ENCODE results near the gene CEP97.
A peak's percentile ranks its signal among the peaks of the same experiment; 100 is the strongest.

CEP97 gene

DNA sequence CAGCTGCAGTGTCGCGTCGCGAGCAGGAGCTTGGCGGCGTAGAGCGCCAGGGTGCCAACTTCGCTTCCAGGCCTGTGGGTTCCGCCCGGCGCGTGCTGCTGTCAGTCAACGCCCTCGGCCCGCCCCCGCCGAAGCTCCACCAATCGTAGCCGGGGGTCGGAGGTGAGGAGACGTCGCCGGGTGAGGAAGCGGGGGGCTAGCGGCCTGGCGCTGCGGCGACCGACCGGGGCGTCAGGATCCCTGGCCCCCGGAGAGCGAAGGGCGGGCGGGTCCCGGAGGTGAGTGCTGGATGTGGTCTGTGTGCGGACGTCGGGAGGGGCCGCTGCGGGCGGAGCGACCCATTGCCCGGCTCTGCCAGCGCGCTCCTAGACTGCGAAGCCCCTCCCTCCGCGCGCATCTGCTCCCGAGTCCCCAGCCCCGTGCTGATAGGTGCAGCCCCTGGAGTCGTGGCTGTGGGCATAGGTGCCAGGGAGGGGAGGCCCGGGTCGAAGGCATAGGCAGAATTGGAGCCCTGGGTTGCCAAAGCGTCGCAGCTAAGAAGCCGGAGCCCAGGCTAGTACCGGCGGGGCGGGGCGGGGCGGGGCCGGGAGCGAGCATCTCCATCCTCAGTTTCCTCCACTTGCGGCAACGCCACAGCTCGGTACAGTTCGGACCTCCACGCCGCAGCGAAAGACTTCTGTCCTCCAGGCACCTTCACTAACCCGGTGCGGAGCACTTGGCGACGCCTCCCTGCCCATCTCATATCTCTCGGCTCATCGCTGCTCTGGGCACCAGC, 54.8 kb downstream of the CEP97 start, which contains the start of gene NXPE3 (continued):
- TF ChIP-seq, protein P1, sequence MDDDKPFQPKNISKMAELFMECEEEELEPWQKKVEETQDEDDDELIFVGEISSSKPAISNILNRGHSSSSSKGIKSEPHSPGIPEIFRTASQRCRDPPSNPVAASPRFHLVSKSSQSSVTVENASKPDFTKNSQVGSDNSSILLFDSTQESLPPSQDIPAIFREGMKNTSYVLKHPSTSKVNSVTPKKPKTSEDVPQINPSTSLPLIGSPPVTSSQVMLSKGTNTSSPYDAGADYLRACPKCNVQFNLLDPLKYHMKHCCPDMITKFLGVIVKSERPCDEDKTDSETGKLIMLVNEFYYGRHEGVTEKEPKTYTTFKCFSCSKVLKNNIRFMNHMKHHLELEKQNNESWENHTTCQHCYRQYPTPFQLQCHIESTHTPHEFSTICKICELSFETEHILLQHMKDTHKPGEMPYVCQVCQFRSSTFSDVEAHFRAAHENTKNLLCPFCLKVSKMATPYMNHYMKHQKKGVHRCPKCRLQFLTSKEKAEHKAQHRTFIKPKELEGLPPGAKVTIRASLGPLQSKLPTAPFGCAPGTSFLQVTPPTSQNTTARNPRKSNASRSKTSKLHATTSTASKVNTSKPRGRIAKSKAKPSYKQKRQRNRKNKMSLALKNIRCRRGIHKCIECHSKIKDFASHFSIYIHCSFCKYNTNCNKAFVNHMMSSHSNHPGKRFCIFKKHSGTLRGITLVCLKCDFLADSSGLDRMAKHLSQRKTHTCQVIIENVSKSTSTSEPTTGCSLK (tag by site-specific recombination; IDR thresholded peaks at IDR 0.05) = no peak
- TF ChIP-seq, protein P2, sequence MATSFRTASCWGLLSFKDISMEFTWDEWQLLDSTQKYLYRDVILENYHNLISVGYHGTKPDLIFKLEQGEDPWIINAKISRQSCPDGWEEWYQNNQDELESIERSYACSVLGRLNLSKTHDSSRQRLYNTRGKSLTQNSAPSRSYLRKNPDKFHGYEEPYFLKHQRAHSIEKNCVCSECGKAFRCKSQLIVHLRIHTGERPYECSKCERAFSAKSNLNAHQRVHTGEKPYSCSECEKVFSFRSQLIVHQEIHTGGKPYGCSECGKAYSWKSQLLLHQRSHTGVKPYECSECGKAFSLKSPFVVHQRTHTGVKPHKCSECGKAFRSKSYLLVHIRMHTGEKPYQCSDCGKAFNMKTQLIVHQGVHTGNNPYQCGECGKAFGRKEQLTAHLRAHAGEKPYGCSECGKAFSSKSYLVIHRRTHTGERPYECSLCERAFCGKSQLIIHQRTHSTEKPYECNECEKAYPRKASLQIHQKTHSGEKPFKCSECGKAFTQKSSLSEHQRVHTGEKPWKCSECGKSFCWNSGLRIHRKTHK (tag by site-specific recombination; IDR thresholded peaks at IDR 0.05) = no peak
- TF ChIP-seq ZNF514 (tag by site-specific recombination; IDR thresholded peaks at IDR 0.05) (no peak), ZNF248 (tag by site-specific recombination; IDR thresholded peaks at IDR 0.05) (no peak), ZNF202 (tag by site-specific recombination; IDR thresholded peaks at IDR 0.05; ENCODE audit: borderline replicate concordance) (no peak), ZNF600 (tag by site-specific recombination; IDR thresholded peaks at IDR 0.05) (no peak), ZFP41 (tag by site-specific recombination; IDR thresholded peaks at IDR 0.05; ENCODE audit: borderline replicate concordance) (no peak), ZNF510 (tag by site-specific recombination; IDR thresholded peaks at IDR 0.05; ENCODE audit: insufficient replicate concordance) (no peak), ZXDB (tag by site-specific recombination; IDR thresholded peaks at IDR 0.05) (peak; percentile 74), ZNF211 (tag by site-specific recombination; IDR thresholded peaks at IDR 0.05; ENCODE audit: low read depth) (no peak), ZBTB48 (tag by site-specific recombination; IDR thresholded peaks at IDR 0.05) (peak; percentile 60; the same call in 1 of the 2 replicates), ZNF311 (tag by site-specific recombination; IDR thresholded peaks at IDR 0.05; ENCODE audit: borderline replicate concordance) (no peak), TCF7L2 (IDR thresholded peaks at IDR 0.05; ENCODE audit: borderline replicate concordance, low read depth, low read length) (no peak), ZNF529 (tag by site-specific recombination; IDR thresholded peaks at IDR 0.05; ENCODE audit: insufficient replicate concordance) (no peak), ZFP3 (tag by site-specific recombination; IDR thresholded peaks at IDR 0.05; ENCODE audit: low read depth) (no peak), ZNF830 (tag by site-specific recombination; IDR thresholded peaks at IDR 0.05; ENCODE audit: low read depth) (no peak), ZNF239 (tag by site-specific recombination; IDR thresholded peaks at IDR 0.05) (no peak), ZNF560 (tag by site-specific recombination; IDR thresholded peaks at IDR 0.05; ENCODE audit: borderline replicate concordance) (no peak), SP3 (tag by site-specific recombination; IDR thresholded peaks at IDR 0.05) (peak; percentile 69), ZNF843 (tag by site-specific recombination; IDR thresholded peaks at IDR 0.05) (no peak), IKZF3 (tag by site-specific recombination; IDR thresholded peaks at IDR 0.05) (no peak), ZNF501 (tag by site-specific recombination; IDR thresholded peaks at IDR 0.05) (no peak), OVOL3 (tag by site-specific recombination; IDR thresholded peaks at IDR 0.05) (no peak), PRDM1 (tag by site-specific recombination; IDR thresholded peaks at IDR 0.05) (no peak; the same call in 1 of the 2 replicates), SETDB1 (IDR thresholded peaks at IDR 0.05; ENCODE audit: insufficient read length, low read length) (no peak)
- TF ChIP-seq, protein P3, sequence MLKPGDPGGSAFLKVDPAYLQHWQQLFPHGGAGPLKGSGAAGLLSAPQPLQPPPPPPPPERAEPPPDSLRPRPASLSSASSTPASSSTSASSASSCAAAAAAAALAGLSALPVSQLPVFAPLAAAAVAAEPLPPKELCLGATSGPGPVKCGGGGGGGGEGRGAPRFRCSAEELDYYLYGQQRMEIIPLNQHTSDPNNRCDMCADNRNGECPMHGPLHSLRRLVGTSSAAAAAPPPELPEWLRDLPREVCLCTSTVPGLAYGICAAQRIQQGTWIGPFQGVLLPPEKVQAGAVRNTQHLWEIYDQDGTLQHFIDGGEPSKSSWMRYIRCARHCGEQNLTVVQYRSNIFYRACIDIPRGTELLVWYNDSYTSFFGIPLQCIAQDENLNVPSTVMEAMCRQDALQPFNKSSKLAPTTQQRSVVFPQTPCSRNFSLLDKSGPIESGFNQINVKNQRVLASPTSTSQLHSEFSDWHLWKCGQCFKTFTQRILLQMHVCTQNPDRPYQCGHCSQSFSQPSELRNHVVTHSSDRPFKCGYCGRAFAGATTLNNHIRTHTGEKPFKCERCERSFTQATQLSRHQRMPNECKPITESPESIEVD (tag by site-specific recombination; IDR thresholded peaks at IDR 0.05) = no peak
- TF ChIP-seq, protein P4, sequence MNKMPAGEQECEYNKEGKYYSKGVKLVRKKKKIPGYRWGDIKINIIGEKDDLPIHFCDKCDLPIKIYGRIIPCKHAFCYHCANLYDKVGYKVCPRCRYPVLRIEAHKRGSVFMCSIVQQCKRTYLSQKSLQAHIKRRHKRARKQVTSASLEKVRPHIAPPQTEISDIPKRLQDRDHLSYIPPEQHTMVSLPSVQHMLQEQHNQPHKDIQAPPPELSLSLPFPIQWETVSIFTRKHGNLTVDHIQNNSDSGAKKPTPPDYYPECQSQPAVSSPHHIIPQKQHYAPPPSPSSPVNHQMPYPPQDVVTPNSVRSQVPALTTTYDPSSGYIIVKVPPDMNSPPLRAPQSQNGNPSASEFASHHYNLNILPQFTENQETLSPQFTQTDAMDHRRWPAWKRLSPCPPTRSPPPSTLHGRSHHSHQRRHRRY (tag by site-specific recombination; IDR thresholded peaks at IDR 0.05) = no peak
- TF ChIP-seq, protein P5, sequence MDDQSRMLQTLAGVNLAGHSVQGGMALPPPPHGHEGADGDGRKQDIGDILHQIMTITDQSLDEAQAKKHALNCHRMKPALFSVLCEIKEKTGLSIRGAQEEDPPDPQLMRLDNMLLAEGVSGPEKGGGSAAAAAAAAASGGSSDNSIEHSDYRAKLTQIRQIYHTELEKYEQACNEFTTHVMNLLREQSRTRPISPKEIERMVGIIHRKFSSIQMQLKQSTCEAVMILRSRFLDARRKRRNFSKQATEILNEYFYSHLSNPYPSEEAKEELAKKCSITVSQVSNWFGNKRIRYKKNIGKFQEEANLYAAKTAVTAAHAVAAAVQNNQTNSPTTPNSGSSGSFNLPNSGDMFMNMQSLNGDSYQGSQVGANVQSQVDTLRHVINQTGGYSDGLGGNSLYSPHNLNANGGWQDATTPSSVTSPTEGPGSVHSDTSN (CRISPR knock-in tag; IDR thresholded peaks at IDR 0.05) = peak; percentile 79
- TF ChIP-seq, protein P6, sequence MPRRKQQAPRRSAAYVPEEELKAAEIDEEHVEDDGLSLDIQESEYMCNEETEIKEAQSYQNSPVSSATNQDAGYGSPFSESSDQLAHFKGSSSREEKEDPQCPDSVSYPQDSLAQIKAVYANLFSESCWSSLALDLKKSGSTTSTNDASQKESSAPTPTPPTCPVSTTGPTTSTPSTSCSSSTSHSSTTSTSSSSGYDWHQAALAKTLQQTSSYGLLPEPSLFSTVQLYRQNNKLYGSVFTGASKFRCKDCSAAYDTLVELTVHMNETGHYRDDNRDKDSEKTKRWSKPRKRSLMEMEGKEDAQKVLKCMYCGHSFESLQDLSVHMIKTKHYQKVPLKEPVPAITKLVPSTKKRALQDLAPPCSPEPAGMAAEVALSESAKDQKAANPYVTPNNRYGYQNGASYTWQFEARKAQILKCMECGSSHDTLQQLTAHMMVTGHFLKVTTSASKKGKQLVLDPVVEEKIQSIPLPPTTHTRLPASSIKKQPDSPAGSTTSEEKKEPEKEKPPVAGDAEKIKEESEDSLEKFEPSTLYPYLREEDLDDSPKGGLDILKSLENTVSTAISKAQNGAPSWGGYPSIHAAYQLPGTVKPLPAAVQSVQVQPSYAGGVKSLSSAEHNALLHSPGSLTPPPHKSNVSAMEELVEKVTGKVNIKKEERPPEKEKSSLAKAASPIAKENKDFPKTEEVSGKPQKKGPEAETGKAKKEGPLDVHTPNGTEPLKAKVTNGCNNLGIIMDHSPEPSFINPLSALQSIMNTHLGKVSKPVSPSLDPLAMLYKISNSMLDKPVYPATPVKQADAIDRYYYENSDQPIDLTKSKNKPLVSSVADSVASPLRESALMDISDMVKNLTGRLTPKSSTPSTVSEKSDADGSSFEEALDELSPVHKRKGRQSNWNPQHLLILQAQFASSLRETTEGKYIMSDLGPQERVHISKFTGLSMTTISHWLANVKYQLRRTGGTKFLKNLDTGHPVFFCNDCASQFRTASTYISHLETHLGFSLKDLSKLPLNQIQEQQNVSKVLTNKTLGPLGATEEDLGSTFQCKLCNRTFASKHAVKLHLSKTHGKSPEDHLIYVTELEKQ (tag by site-specific recombination; IDR thresholded peaks at IDR 0.05; ENCODE audit: borderline replicate concordance) = no peak

Measured in HEK293 (cell line).